KMS-11 (cell line): ENCODE results near the gene ACOXL.

Experiments
- H2AFZ ChIP-seq: fragments of 200-600 bp; sonication (generic); 2 replicates; pipeline ENCODE4 v1.6.1; 2016; ENCODE audit warnings: antibody characterized with exemption, mixed run types, low read depth
- H3K27ac ChIP-seq: fragments of 200-600 bp; sonication (generic); 2 replicates; pipeline ENCODE4 v1.6.1; 2016; ENCODE audit warnings: mild to moderate bottlenecking, mixed run types
- H3K27me3 ChIP-seq: fragments of 200-600 bp; sonication (generic); 2 replicates; pipeline ENCODE4 v1.6.1; 2017; ENCODE audit warnings: mild to moderate bottlenecking, low read depth, mixed run types, moderate library complexity; ENCODE audit not compliant: insufficient read depth
- H3K36me3 ChIP-seq: fragments of 200-600 bp; sonication (generic); 2 replicates; pipeline ENCODE4 v1.6.1; 2017; ENCODE audit warnings: mild to moderate bottlenecking, mixed run types; ENCODE audit not compliant: insufficient read depth
- H3K4me1 ChIP-seq: fragments of 200-600 bp; sonication (generic); 2 replicates; pipeline ENCODE4 v1.6.1; 2016; ENCODE audit warnings: mild to moderate bottlenecking, low read depth, mixed run types; ENCODE audit not compliant: poor library complexity, severe bottlenecking
- H3K4me2 ChIP-seq: fragments of 200-600 bp; sonication (generic); 2 replicates; pipeline ENCODE4 v1.7.0; 2016; ENCODE audit warnings: mild to moderate bottlenecking, mixed run types
- H3K4me3 ChIP-seq: fragments of 200-600 bp; sonication (generic); IDR thresholded peaks from 2 replicates; pipeline ENCODE4 v1.6.1; 2017; ENCODE audit warnings: low read depth, low read length, mixed read lengths; ENCODE audit not compliant: insufficient read depth
- H3K79me2 ChIP-seq: fragments of 200-600 bp; sonication (generic); 2 replicates; pipeline ENCODE4 v1.6.1; 2016; ENCODE audit warnings: low read depth, mixed run types; ENCODE audit not compliant: insufficient read depth
- H3K9ac ChIP-seq: fragments of 200-600 bp; sonication (generic); 2 replicates; pipeline ENCODE4 v1.6.1; 2016; ENCODE audit warnings: mild to moderate bottlenecking, mixed run types
- H4K20me1 ChIP-seq: fragments of 200-600 bp; sonication (generic); 2 replicates; pipeline ENCODE4 v1.6.1; 2016; ENCODE audit warnings: mild to moderate bottlenecking, mixed run types; ENCODE audit not compliant: insufficient read depth
- TF ChIP-seq, protein P1 (sequence below): fragments of 200-600 bp; sonication (generic); conservative IDR thresholded peaks from 2 replicates; pipeline ENCODE4 v1.6.1; 2017; ENCODE audit warnings: low read depth, mild to moderate bottlenecking, antibody characterized with exemption, low read length, moderate library complexity, mixed read lengths

ACOXL gene

DNA sequence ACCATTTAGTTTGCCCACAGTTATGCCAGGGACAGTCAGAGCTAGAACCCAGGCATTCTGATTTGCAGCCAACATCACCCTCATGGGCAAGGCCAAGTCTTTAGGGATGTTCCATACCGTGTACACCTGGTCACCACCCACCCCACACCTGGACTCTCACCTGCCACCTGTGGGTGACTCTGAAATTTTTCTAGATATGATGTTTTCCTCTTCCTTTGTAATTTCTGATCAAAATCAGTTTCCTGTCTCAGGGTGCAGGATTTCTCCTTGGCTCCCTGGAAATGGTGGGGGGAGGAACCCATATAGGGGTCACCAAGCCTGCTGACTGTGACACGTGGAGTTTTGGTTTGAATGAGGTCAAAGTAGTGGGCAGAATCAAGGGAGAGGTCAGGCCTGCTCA, 138.2 kb downstream of the ACOXL start:
- Histone ChIP-seq H3K4me3 (no peak overlapping the region), H2AFZ (no peak overlapping the region), H3K4me1 (peaks cover 62% of the 10 kb centered on the region), H3K79me2 (no peaks in the 10 kb centered on the region), H3K36me3 (no peaks in the 10 kb centered on the region), H3K27ac (no peak overlapping the region), H3K4me2 (no peak overlapping the region), H3K9ac (no peak overlapping the region), H4K20me1 (no peaks in the 10 kb centered on the region), H3K27me3 (no peaks in the 10 kb centered on the region)
- TF ChIP-seq, protein P1, sequence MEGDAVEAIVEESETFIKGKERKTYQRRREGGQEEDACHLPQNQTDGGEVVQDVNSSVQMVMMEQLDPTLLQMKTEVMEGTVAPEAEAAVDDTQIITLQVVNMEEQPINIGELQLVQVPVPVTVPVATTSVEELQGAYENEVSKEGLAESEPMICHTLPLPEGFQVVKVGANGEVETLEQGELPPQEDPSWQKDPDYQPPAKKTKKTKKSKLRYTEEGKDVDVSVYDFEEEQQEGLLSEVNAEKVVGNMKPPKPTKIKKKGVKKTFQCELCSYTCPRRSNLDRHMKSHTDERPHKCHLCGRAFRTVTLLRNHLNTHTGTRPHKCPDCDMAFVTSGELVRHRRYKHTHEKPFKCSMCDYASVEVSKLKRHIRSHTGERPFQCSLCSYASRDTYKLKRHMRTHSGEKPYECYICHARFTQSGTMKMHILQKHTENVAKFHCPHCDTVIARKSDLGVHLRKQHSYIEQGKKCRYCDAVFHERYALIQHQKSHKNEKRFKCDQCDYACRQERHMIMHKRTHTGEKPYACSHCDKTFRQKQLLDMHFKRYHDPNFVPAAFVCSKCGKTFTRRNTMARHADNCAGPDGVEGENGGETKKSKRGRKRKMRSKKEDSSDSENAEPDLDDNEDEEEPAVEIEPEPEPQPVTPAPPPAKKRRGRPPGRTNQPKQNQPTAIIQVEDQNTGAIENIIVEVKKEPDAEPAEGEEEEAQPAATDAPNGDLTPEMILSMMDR, result no peak

DNA sequence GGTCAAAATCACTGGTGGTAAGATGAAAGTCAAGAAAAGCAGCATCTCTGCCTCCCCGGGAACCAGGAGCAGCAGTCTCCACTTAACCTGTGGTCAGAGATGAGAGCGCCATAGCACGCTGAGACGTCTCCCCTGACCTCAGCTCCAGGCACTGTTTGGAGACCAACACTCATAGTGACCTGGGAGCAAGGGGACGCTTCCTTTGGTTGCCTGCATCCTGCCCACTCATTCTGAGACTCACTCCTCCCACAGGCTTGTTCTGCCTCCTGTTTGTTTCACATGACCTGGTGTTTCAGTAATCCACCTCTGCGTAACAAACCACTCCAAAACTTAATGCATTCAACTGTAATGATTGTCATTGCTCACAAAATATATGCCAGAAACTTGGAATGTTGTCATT, 139.3 kb downstream of the ACOXL start:
- H3K36me3 ChIP-seq, result no peaks in the 10 kb centered on the region
- TF ChIP-seq, protein P1, result no peak

DNA sequence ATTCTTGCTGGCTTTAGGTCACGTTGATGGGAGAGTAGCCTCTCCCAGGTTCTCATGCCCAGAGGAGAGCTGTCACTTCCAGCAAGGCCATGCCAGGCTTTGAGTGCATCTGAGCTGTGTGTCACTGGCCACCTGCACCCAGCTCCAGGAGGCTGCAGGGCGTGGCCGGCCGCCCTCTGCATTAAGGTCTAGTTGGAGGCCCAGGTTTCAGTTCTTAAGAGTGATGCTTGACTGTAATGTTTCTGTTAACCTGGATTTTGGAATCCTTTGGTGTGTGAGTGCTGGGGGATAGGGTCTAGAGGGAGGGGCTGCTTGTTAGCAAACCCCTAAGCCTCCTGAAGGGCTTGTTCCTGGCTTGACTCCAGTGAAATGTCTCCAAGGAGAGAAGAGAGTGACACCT, 140.1 kb downstream of the ACOXL start:
- no peak overlapping the region for H3K4me3 ChIP-seq
- H3K36me3 ChIP-seq, result no peaks in the 10 kb centered on the region
- no peaks in the 10 kb centered on the region for H3K79me2 ChIP-seq
- no peaks in the 10 kb centered on the region for H4K20me1 ChIP-seq
- H3K27me3 ChIP-seq, result no peaks in the 10 kb centered on the region
- H3K9ac ChIP-seq, result no peak overlapping the region
- no peak overlapping the region for H3K4me2 ChIP-seq
- no peak overlapping the region for H3K27ac ChIP-seq
- H3K4me1 ChIP-seq, result peaks cover 42% of the 10 kb centered on the region
- TF ChIP-seq, protein P1, result no peak
- no peak overlapping the region for H2AFZ ChIP-seq

More for the DNA sequence above, 139.3 kb downstream of the ACOXL start:
- H3K4me2 ChIP-seq, result no peak overlapping the region
- H4K20me1 ChIP-seq, result no peaks in the 10 kb centered on the region
- H3K4me1 ChIP-seq, result peaks cover 51% of the 10 kb centered on the region
- no peak overlapping the region for H3K4me3 ChIP-seq
- H3K27ac ChIP-seq, result no peak overlapping the region
- H2AFZ ChIP-seq, result no peak overlapping the region
- H3K79me2 ChIP-seq, result no peaks in the 10 kb centered on the region
- no peak overlapping the region for H3K9ac ChIP-seq
- H3K27me3 ChIP-seq, result no peaks in the 10 kb centered on the region

DNA sequence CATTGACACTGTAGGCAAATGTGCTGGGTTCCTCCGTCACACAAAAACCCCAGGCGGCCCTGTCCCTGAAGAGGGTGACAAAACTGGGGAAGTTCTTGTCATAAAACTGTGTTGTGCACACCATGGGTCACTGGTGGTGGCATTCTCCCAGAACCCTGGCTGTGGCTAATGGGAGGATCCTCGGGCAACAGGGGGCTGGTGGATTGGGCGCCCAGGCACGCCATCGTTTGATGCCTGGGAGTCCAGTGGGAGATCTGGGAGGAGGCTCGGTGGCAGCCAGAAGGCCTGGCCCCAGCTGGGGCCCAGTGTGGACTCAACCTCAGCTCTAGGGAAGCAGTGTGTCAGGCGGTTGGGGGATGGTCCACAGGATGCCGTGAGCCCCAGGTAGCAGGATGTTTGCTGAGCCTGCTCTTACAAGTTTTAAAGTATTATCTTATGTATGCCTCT, 140.7 kb downstream of the ACOXL start:
- H3K4me3 ChIP-seq, result no peak overlapping the region
- TF ChIP-seq, protein P1, result no peak
- H3K27me3 ChIP-seq, result no peaks in the 10 kb centered on the region
- H3K4me1 ChIP-seq, result peaks cover 38% of the 10 kb centered on the region
- no peaks in the 10 kb centered on the region for H4K20me1 ChIP-seq
- no peak overlapping the region for H3K4me2 ChIP-seq
- no peaks in the 10 kb centered on the region for H3K36me3 ChIP-seq
- H3K9ac ChIP-seq, result no peak overlapping the region
- no peak overlapping the region for H3K27ac ChIP-seq
- H3K79me2 ChIP-seq, result no peaks in the 10 kb centered on the region
- no peak overlapping the region for H2AFZ ChIP-seq
